Stomach (tissue), 9 donors: ENCODE measurements around the gene CLSTN2. TPM values are rescaled to one million over a fixed set of nuclear protein-coding genes. Genes with fewer than 3 reads are reported as not detected.

ENCODE experiments used
- DNase-seq, 2 donors: peaks; one replicate each; pipeline versions ENCODE4 v3.0.0 to v3.0.0-alpha.2; 2013 to 2019
- H3K27ac ChIP-seq, 5 donors: fragments of 200-600 bp in 4 of 5; sonication (generic) in 4 of 5; one replicate each; pipeline ENCODE4 v1.5.1; 2013 to 2019; ENCODE audit warnings: mild to moderate bottlenecking in 1 of 5, moderate library complexity in 1 of 5
- H3K27me3 ChIP-seq, 3 donors: fragments of 200-600 bp; sonication (generic); one replicate each; pipeline ENCODE4 v1.5.1; 2017 to 2019; ENCODE audit warnings: mixed run types in 1 of 3
- H3K36me3 ChIP-seq, 4 donors: fragments of 200-600 bp; sonication (generic); 1 replicate in 3 of 4; 2 replicates in 1 of 4; pipeline ENCODE4 v1.5.1; 2016 to 2019
- H3K4me1 ChIP-seq, 4 donors: fragments of 200-600 bp; sonication (generic); one replicate each; pipeline ENCODE4 v1.5.1; 2016 to 2019
- H3K4me3 ChIP-seq, 4 donors: fragments of 200-600 bp; sonication (generic) in 3 of 4; one replicate each; pipeline ENCODE4 v1.5.1; 2016 to 2019; ENCODE audit warnings: mild to moderate bottlenecking in 1 of 4
- H3K9me3 ChIP-seq, 4 donors: fragments of 200-600 bp; sonication (generic); one replicate each; pipeline ENCODE4 v1.5.1; 2016 to 2019
- CTCF ChIP-seq, 7 experiments: fragments of 450-650 bp in 4 of 7; fragments of 200-600 bp in 3 of 7; sonication (generic) in 3 of 7; IDR thresholded peaks; one replicate each; pipeline ENCODE4 v1.5.1; 2016 to 2019; ENCODE audit warnings: antibody characterized with exemption in 7 of 7, control low read depth in 2 of 7, mild to moderate bottlenecking in 1 of 7
- EP300 ChIP-seq: sonication (generic); formaldehyde crosslinking; IDR thresholded peaks from one replicate; pipeline ENCODE4 v1.6.1; 2017; ENCODE audit warnings: antibody characterized with exemption
- POLR2A ChIP-seq, 4 donors: fragments of 450-650 bp; IDR thresholded peaks; one replicate each; pipeline ENCODE4 v1.6.1; 2016; ENCODE audit warnings: antibody characterized with exemption in 4 of 4, control low read depth in 2 of 4, mild to moderate bottlenecking in 1 of 4, moderate library complexity in 1 of 4
- POLR2AphosphoS5 ChIP-seq, 3 donors: sonication (generic); formaldehyde crosslinking; IDR thresholded peaks; one replicate each; pipeline ENCODE4 v1.6.1; 2016; ENCODE audit warnings: antibody characterized with exemption in 3 of 3
- WGBS, 5 donors: extraction: QIAGEN DNeasy Blood & Tissue Kit in 3 of 5; methylation state at CpG; one replicate each; pipeline versions ENCODE4 v1.1.5 to v1.1.7; 2013 to 2018; 5-methylcytosine and 5-hydroxymethylcytosine counted together
- intact Hi-C: fragments of 100-400 bp; cut with DNase I; formaldehyde crosslinking; loops from one replicate; pipeline ENCODE4 v1.15.1; 2023; ENCODE audit warnings: low total_unique reads
- polyA plus RNA-seq, 3 donors: library from polyadenylated mRNA; stranded (reverse); fragments of 200-250 nt; gene quantifications; one replicate each; pipeline ENCODE4 v1.2.3, GENCODE V29; 2013
- total RNA-seq, 5 donors: library from RNA; depleted of rRNA; stranded (reverse); fragments of >200 nt; gene quantifications; one replicate each; pipeline versions ENCODE4 v1.1.0 to v1.2.3, GENCODE V29; 2014 to 2016
- donor health status: healthy with polysubstance abuse.
- donor health status: Bipolar disorder and iron deficiency.
- donor health status: healthy.

CLSTN2 gene
- total and polyA plus RNA-seq, 8 donors: 0.10 to 5.4 (median 1.7) TPM

GRCh38 chr3:139944256-139944910, 9.4 kb downstream of the CLSTN2 start:
- no peak for DNase-seq
- intact Hi-C loops: no loop called here
- Histone ChIP-seq H3K4me1 (no peaks in the 10 kb centered on the region), H3K9me3 (no peaks in the 10 kb centered on the region), H3K36me3 (no peaks in the 10 kb centered on the region), H3K27ac (no peak overlapping the region), H3K4me3 (no peak overlapping the region), H3K27me3 (peaks cover 0 to 22% (median 0%) of the 10 kb centered on the region in 3 donors)
- TF ChIP-seq POLR2A (IDR thresholded peaks at IDR 0.05) (no peak), POLR2AphosphoS5 (IDR thresholded peaks at IDR 0.05) (no peak), EP300 (no peak), CTCF (IDR thresholded peaks at IDR 0.05) (no peak)
- WGBS, 5 donors: 80 to 90% (median 83%) methylated on average over 7 of the region's 7 CpGs

- Histone ChIP-seq H3K36me3 (no peaks in the 10 kb centered on the region), H3K27me3 (peaks cover 0 to 15% (median 0%) of the 10 kb centered on the region in 3 donors), H3K4me3 (no peak overlapping the region), H3K27ac (no peak overlapping the region), H3K9me3 (no peaks in the 10 kb centered on the region), H3K4me1 (no peaks in the 10 kb centered on the region)
- intact Hi-C loops: no loop called here
- DNase-seq: no peak
- 79 to 87% (median 85%) methylated on average over 4 of the region's 4 CpGs for WGBS, 5 donors
- TF ChIP-seq CTCF (IDR thresholded peaks at IDR 0.05) (no peak), POLR2AphosphoS5 (IDR thresholded peaks at IDR 0.05) (no peak), EP300 (no peak), POLR2A (IDR thresholded peaks at IDR 0.05) (no peak)
Observed at GRCh38 chr3:139945386-139945785, 10.4 kb downstream of the CLSTN2 start.

- no peak for DNase-seq
- no peak for TF ChIP-seq POLR2A (IDR thresholded peaks at IDR 0.05)
- TF ChIP-seq POLR2AphosphoS5 (IDR thresholded peaks at IDR 0.05): no peak
- no peak for TF ChIP-seq EP300
- TF ChIP-seq CTCF (IDR thresholded peaks at IDR 0.05): no peak
- Histone ChIP-seq H3K27me3 (peaks cover 0 to 15% (median 0%) of the 10 kb centered on the region in 3 donors), H3K4me3 (no peak overlapping the region), H3K27ac (no peak overlapping the region), H3K4me1 (no peaks in the 10 kb centered on the region), H3K36me3 (no peaks in the 10 kb centered on the region), H3K9me3 (no peaks in the 10 kb centered on the region)
- intact Hi-C loops: no loop called here
Observed at GRCh38 chr3:139945942-139946341, 11.0 kb downstream of the CLSTN2 start.

GRCh38 chr3:139948467-139948866, 13.5 kb downstream of the CLSTN2 start:
- Histone ChIP-seq H3K27me3 (peaks cover 0 to 6% (median 0%) of the 10 kb centered on the region in 3 donors), H3K4me1 (no peaks in the 10 kb centered on the region), H3K36me3 (no peaks in the 10 kb centered on the region), H3K9me3 (no peaks in the 10 kb centered on the region), H3K4me3 (no peak overlapping the region), H3K27ac (no peak overlapping the region)
- intact Hi-C loops: no loop called here
- no peak for TF ChIP-seq POLR2AphosphoS5 (IDR thresholded peaks at IDR 0.05)
- TF ChIP-seq EP300: no peak
- no peak for TF ChIP-seq POLR2A (IDR thresholded peaks at IDR 0.05)
- no peak for TF ChIP-seq CTCF (IDR thresholded peaks at IDR 0.05)
- no peak for DNase-seq
